ENCODE measurements around the gene SLC32A1. TPM values are rescaled to one million over a fixed set of nuclear protein-coding genes. Genes with fewer than 3 reads are reported as not detected.

Gene SLC32A1
- total RNA-seq, 1 donor from 2014 or later = not detected

GRCh38 chr20:38685853-38686473, 38.3 kb upstream of the SLC32A1 start:
- no peak for TF ChIP-seq CTCF (IDR thresholded peaks at IDR 0.05)
- ATAC-seq = no peak
- Histone ChIP-seq H3K36me3 (no peaks in the 10 kb centered on the region), H3K4me3 (no peak overlapping the region), H3K27me3 (ENCODE audit: low read depth) (peaks cover 23% of the 10 kb centered on the region), H3K9me3 (no peaks in the 10 kb centered on the region), H3K27ac (no peak overlapping the region), H3K4me1 (no peaks in the 10 kb centered on the region)
- intact Hi-C loops (cut with DNase I) = no loop called here
- no peak for DNase-seq

- ATAC-seq = no peak
These were observed 31.6 kb upstream of the SLC32A1 start for GRCh38 chr20:38692436-38693411.

GRCh38 chr20:38697306-38697705, 27.0 kb upstream of the SLC32A1 start:
- H3K4me1 ChIP-seq = no peaks in the 10 kb centered on the region
- no peaks in the 10 kb centered on the region for H3K9me3 ChIP-seq
- ATAC-seq (no peak), DNase-seq (no peak)
- intact Hi-C loops (cut with DNase I) = no loop called here
- peaks cover 46% of the 10 kb centered on the region for H3K27me3 ChIP-seq (ENCODE audit: low read depth)
- no peak overlapping the region for H3K27ac ChIP-seq
- no peaks in the 10 kb centered on the region for H3K36me3 ChIP-seq
- H3K4me3 ChIP-seq = no peak overlapping the region
- TF ChIP-seq CTCF (IDR thresholded peaks at IDR 0.05) = no peak

More at GRCh38 chr20:38692436-38693411, 31.6 kb upstream of the SLC32A1 start:
- intact Hi-C loops (cut with DNase I) = no loop called here
- H3K4me3 ChIP-seq = no peak overlapping the region
- no peaks in the 10 kb centered on the region for H3K36me3 ChIP-seq
- no peaks in the 10 kb centered on the region for H3K4me1 ChIP-seq
- no peaks in the 10 kb centered on the region for H3K9me3 ChIP-seq
- no peak overlapping the region for H3K27ac ChIP-seq
- no peak for DNase-seq
- no peak for TF ChIP-seq CTCF (IDR thresholded peaks at IDR 0.05)
- peaks cover 21% of the 10 kb centered on the region for H3K27me3 ChIP-seq (ENCODE audit: low read depth)

GRCh38 chr20:38698541-38698940, 25.7 kb upstream of the SLC32A1 start:
- ATAC-seq (no peak), DNase-seq (no peak)
- Histone ChIP-seq H3K27ac (no peak overlapping the region), H3K4me1 (no peaks in the 10 kb centered on the region), H3K27me3 (ENCODE audit: low read depth) (peaks cover 53% of the 10 kb centered on the region), H3K4me3 (no peak overlapping the region), H3K36me3 (no peaks in the 10 kb centered on the region), H3K9me3 (no peaks in the 10 kb centered on the region)
- intact Hi-C loops (cut with DNase I) = no loop called here
- TF ChIP-seq CTCF (IDR thresholded peaks at IDR 0.05) = no peak

- Histone ChIP-seq H3K9me3 (no peaks in the 10 kb centered on the region), H3K27ac (no peak overlapping the region), H3K36me3 (no peaks in the 10 kb centered on the region), H3K4me3 (no peak overlapping the region), H3K27me3 (ENCODE audit: low read depth) (peaks cover 50% of the 10 kb centered on the region), H3K4me1 (no peaks in the 10 kb centered on the region)
- intact Hi-C loops (cut with DNase I) = no loop called here
- DNase-seq (no peak), ATAC-seq (no peak)
- no peak for TF ChIP-seq CTCF (IDR thresholded peaks at IDR 0.05)
These were observed 24.1 kb upstream of the SLC32A1 start for GRCh38 chr20:38700141-38700540.
